HepG2 (cell line): ENCODE results near the gene SV2A.

ENCODE experiments used
- CAMTA2 ChIP-seq: sonication (generic); formaldehyde crosslinking; IDR thresholded peaks from 2 replicates; pipeline ENCODE4 v1.4.0; 2020; ENCODE audit warnings: mild to moderate bottlenecking, missing genetic modification reagents, borderline replicate concordance
- CCDC6 ChIP-seq: sonication (generic); formaldehyde crosslinking; IDR thresholded peaks from 2 replicates; pipeline ENCODE4 v1.8.1; 2022; ENCODE audit warnings: mild to moderate bottlenecking, missing genetic modification reagents, moderate library complexity
- CHD2 ChIP-seq: IDR thresholded peaks from 2 replicates; pipeline ENCODE4 v1.6.1; 2011; ENCODE audit warnings: low read depth, low read length, improper control_type of control experiment
- SMAD3 ChIP-seq: sonication (generic); formaldehyde crosslinking; IDR thresholded peaks from 2 replicates; pipeline ENCODE4 v1.4.0; 2020; ENCODE audit warnings: missing genetic modification reagents
- TAF1 ChIP-seq: sonication (generic); formaldehyde crosslinking; IDR thresholded peaks from 2 replicates; pipeline ENCODE4 v1.4.0; 2020; ENCODE audit warnings: missing genetic modification reagents
- ZIK1 ChIP-seq: sonication (generic); formaldehyde crosslinking; IDR thresholded peaks from 2 replicates; pipeline ENCODE4 v1.5.0; 2020; ENCODE audit warnings: mild to moderate bottlenecking, low read depth, missing genetic modification reagents, borderline replicate concordance
- ZNF572 ChIP-seq: sonication (generic); formaldehyde crosslinking; IDR thresholded peaks from 2 replicates; pipeline ENCODE4 v1.5.1; 2020; ENCODE audit warnings: mild to moderate bottlenecking, missing genetic modification reagents
- ZZZ3 ChIP-seq: sonication (generic); formaldehyde crosslinking; IDR thresholded peaks from 2 replicates; pipeline ENCODE4 v1.4.0; 2020; ENCODE audit warnings: missing genetic modification reagents, mild to moderate bottlenecking, borderline replicate concordance
- TF ChIP-seq, protein P1 (sequence below): sonication (generic); formaldehyde crosslinking; IDR thresholded peaks from 2 replicates; pipeline ENCODE4 v1.4.0; 2020; ENCODE audit warnings: low read depth, mild to moderate bottlenecking, missing genetic modification reagents
- TF ChIP-seq, protein P2 (sequence below): sonication (generic); formaldehyde crosslinking; IDR thresholded peaks from 2 replicates; pipeline ENCODE4 v1.4.0; 2020; ENCODE audit warnings: missing genetic modification reagents, borderline replicate concordance

DNA sequence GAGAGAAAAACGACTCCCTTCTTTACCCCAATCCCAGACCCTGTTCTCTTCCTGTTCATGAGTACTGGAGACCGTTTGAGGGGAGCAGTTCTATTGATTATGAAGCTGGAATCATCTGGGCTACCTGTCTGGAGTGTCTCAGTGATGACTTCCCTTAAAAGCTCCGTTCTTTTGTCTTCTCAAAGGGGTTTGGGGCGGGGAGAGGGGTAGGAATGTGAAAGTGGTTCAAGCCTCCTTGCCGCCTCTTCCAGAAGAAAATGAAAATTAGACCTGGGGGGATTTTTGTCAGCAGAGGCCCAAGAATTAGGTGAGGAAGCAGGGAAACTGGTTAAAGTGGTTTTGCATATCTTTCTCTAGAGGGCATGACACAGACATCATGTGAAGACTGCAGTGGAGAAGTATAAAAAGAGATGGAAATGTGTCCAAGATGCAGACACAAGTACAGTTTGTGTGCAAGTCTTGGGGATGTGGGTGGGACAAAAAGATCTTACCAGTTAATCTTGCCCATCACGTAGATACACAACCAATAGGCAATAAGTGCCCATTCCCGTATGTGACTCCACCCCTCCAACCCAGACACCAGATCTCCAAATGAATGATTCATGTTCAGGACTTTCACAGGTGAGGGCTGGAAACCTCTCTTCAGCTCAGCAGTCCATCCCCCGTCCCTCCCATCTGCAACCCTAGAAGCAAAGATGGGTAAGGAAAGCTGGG, 19.5 kb upstream of the SV2A start:
- TF ChIP-seq TAF1 (no peak), ZIK1 (CRISPR knock-in tag) (no peak), ZNF572 (CRISPR knock-in tag) (no peak), ZZZ3 (CRISPR knock-in tag) (no peak), SMAD3 (no peak), CAMTA2 (CRISPR knock-in tag) (no peak), CHD2 (no peak), CCDC6 (CRISPR knock-in tag) (no peak)
- TF ChIP-seq, protein P1, sequence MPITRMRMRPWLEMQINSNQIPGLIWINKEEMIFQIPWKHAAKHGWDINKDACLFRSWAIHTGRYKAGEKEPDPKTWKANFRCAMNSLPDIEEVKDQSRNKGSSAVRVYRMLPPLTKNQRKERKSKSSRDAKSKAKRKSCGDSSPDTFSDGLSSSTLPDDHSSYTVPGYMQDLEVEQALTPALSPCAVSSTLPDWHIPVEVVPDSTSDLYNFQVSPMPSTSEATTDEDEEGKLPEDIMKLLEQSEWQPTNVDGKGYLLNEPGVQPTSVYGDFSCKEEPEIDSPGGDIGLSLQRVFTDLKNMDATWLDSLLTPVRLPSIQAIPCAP: no peak
- TF ChIP-seq, protein P2, sequence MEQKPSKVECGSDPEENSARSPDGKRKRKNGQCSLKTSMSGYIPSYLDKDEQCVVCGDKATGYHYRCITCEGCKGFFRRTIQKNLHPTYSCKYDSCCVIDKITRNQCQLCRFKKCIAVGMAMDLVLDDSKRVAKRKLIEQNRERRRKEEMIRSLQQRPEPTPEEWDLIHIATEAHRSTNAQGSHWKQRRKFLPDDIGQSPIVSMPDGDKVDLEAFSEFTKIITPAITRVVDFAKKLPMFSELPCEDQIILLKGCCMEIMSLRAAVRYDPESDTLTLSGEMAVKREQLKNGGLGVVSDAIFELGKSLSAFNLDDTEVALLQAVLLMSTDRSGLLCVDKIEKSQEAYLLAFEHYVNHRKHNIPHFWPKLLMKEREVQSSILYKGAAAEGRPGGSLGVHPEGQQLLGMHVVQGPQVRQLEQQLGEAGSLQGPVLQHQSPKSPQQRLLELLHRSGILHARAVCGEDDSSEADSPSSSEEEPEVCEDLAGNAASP: no peak
